Activated T-helper 1 cell treated with anti-CD3 and anti-CD28 coated beads, Interleukin-12 subunit alpha, Interleukin-12 subunit beta, Interleukin-2, Interleukin-4 antibody, amounts not matched to agents 30 ng/mL and 10 ng/mL and 1 ng/mL, durations not matched to agents 14 hours and 24 hours and 36 hours (primary cell): ENCODE results near the gene PCAT7. TPM values are rescaled to one million over a fixed set of nuclear protein-coding genes. Genes with fewer than 3 reads are reported as not detected.
"Not testable (repeated sequence)": the region's sequence is repeated elsewhere in the genome, so short reads cannot be mapped to it uniquely, and the experiment has no call there.

Experiments
- DNase-seq: peaks from one replicate; pipeline ENCODE4 v3.0.0; 2021; ENCODE audit warnings: low spot score
- H3K27ac Mint-ChIP-seq: one replicate; pipeline ENCODE4 v1.8.0; 2021; ENCODE audit warnings: mild to moderate bottlenecking, mixed read lengths
- H3K27me3 Mint-ChIP-seq: one replicate; pipeline ENCODE4 v1.8.0; 2022; ENCODE audit warnings: mild to moderate bottlenecking, moderate library complexity, mixed read lengths; ENCODE audit not compliant: insufficient read depth
- H3K36me3 Mint-ChIP-seq: one replicate; pipeline ENCODE4 v1.8.0; 2021; ENCODE audit warnings: low read depth, mixed read lengths
- H3K4me1 Mint-ChIP-seq: one replicate; pipeline ENCODE4 v1.8.0; 2021; ENCODE audit warnings: low read depth, mixed read lengths
- H3K4me3 Mint-ChIP-seq: one replicate; pipeline ENCODE4 v1.8.0; 2021; ENCODE audit warnings: mild to moderate bottlenecking, moderate library complexity, mixed read lengths
- H3K9me3 Mint-ChIP-seq: one replicate; pipeline ENCODE4 v1.8.0; 2021; ENCODE audit warnings: mixed read lengths
- intact Hi-C: fragments of 100-400 bp; cut with micrococcal nuclease; formaldehyde crosslinking; loops from one replicate; pipeline ENCODE4 v1.15.1; 2024
- total RNA-seq: library from RNA; stranded (reverse); gene quantifications from 2 replicates; pipeline ENCODE4 v1.2.3, GENCODE V29; 2022

The PCAT7 gene
- total RNA-seq, 1 donor from 2014 or later: not detected

- H3K4me3 Mint-ChIP-seq: no peak overlapping the region
- no peaks in the 10 kb centered on the region for H3K9me3 Mint-ChIP-seq
- intact Hi-C loops: no loop called here
- H3K27ac Mint-ChIP-seq: no peak overlapping the region
- no peak for DNase-seq
- peaks cover 16% of the 10 kb centered on the region for H3K27me3 Mint-ChIP-seq
- no peaks in the 10 kb centered on the region for H3K4me1 Mint-ChIP-seq
- H3K36me3 Mint-ChIP-seq: no peaks in the 10 kb centered on the region
These were observed 13.5 kb downstream of the PCAT7 start for GRCh38 chr9:94568250-94568889.

- H3K4me1 Mint-ChIP-seq: no peaks in the 10 kb centered on the region
- no peak overlapping the region for H3K27ac Mint-ChIP-seq
- no peak for DNase-seq
- intact Hi-C loops: no loop called here
- H3K9me3 Mint-ChIP-seq: no peaks in the 10 kb centered on the region
- no peak overlapping the region for H3K4me3 Mint-ChIP-seq
- H3K27me3 Mint-ChIP-seq: peaks cover 24% of the 10 kb centered on the region
- H3K36me3 Mint-ChIP-seq: no peaks in the 10 kb centered on the region
These were observed 14.3 kb downstream of the PCAT7 start for GRCh38 chr9:94568972-94569712.

- intact Hi-C loops: no loop called here
- Mint-ChIP-seq H3K4me3 (no peak overlapping the region), H3K36me3 (no peaks in the 10 kb centered on the region), H3K27me3 (peaks cover 24% of the 10 kb centered on the region), H3K27ac (no peak overlapping the region), H3K4me1 (no peaks in the 10 kb centered on the region), H3K9me3 (no peaks in the 10 kb centered on the region)
- no peak for DNase-seq
These were observed 21.2 kb downstream of the PCAT7 start for GRCh38 chr9:94576131-94576530.

GRCh38 chr9:94577036-94577435, 22.2 kb downstream of the PCAT7 start:
- Mint-ChIP-seq H3K27ac (no peak overlapping the region), H3K36me3 (no peaks in the 10 kb centered on the region), H3K27me3 (peaks cover 19% of the 10 kb centered on the region), H3K9me3 (no peaks in the 10 kb centered on the region), H3K4me3 (no peak overlapping the region), H3K4me1 (no peaks in the 10 kb centered on the region)
- intact Hi-C loops: no loop called here
- DNase-seq: no peak

GRCh38 chr9:94577571-94577970, 22.7 kb downstream of the PCAT7 start:
- intact Hi-C loops: no loop called here
- no peaks in the 10 kb centered on the region for H3K9me3 Mint-ChIP-seq
- no peak overlapping the region for H3K4me3 Mint-ChIP-seq
- no peak overlapping the region for H3K27ac Mint-ChIP-seq
- no peaks in the 10 kb centered on the region for H3K4me1 Mint-ChIP-seq
- peaks cover 14% of the 10 kb centered on the region for H3K27me3 Mint-ChIP-seq
- H3K36me3 Mint-ChIP-seq: no peaks in the 10 kb centered on the region
- no peak for DNase-seq

GRCh38 chr9:94581728-94582127, 26.8 kb downstream of the PCAT7 start:
- Mint-ChIP-seq H3K9me3 (no peaks in the 10 kb centered on the region), H3K36me3 (no peaks in the 10 kb centered on the region), H3K4me1 (peaks cover 14% of the 10 kb centered on the region), H3K27ac (no peak overlapping the region), H3K27me3 (no peaks in the 10 kb centered on the region), H3K4me3 (no peak overlapping the region)
- DNase-seq: no peak
- intact Hi-C loops: no loop called here

GRCh38 chr9:94584555-94584954, 29.7 kb downstream of the PCAT7 start:
- no peaks in the 10 kb centered on the region for H3K9me3 Mint-ChIP-seq
- no peaks in the 10 kb centered on the region for H3K27me3 Mint-ChIP-seq
- intact Hi-C loops: no loop called here
- no peaks in the 10 kb centered on the region for H3K36me3 Mint-ChIP-seq
- H3K4me3 Mint-ChIP-seq: no peak overlapping the region
- no peak for DNase-seq
- H3K27ac Mint-ChIP-seq: no peak overlapping the region
- peaks cover 14% of the 10 kb centered on the region for H3K4me1 Mint-ChIP-seq

- DNase-seq: no peak
- Mint-ChIP-seq H3K9me3 (no peaks in the 10 kb centered on the region), H3K27me3 (peaks cover 3% of the 10 kb centered on the region), H3K4me1 (peaks cover 14% of the 10 kb centered on the region), H3K4me3 (no peak overlapping the region), H3K36me3 (no peaks in the 10 kb centered on the region), H3K27ac (no peak overlapping the region)
- intact Hi-C loops: no loop called here
These were observed 31.4 kb downstream of the PCAT7 start for GRCh38 chr9:94586316-94586715.

- no peak overlapping the region for H3K27ac Mint-ChIP-seq
These were observed 31.9 kb downstream of the PCAT7 start for GRCh38 chr9:94586814-94587213.

GRCh38 chr9:94588681-94589080, 33.8 kb downstream of the PCAT7 start:
- Mint-ChIP-seq H3K36me3 (no peaks in the 10 kb centered on the region), H3K27me3 (peaks cover 6% of the 10 kb centered on the region), H3K4me3 (no peak overlapping the region), H3K9me3 (no peaks in the 10 kb centered on the region), H3K4me1 (peaks cover 14% of the 10 kb centered on the region), H3K27ac (no peak overlapping the region)
- no peak for DNase-seq
- intact Hi-C loops: no loop called here

More at GRCh38 chr9:94586814-94587213, 31.9 kb downstream of the PCAT7 start:
- Mint-ChIP-seq H3K4me3 (no peak overlapping the region), H3K9me3 (no peaks in the 10 kb centered on the region), H3K4me1 (peaks cover 14% of the 10 kb centered on the region), H3K36me3 (no peaks in the 10 kb centered on the region), H3K27me3 (peaks cover 3% of the 10 kb centered on the region)
- no peak for DNase-seq
- intact Hi-C loops: no loop called here

GRCh38 chr9:94591046-94591545, 36.2 kb downstream of the PCAT7 start:
- H3K27ac Mint-ChIP-seq, H3K36me3 Mint-ChIP-seq, DNase-seq, intact Hi-C loops, H3K9me3 Mint-ChIP-seq, H3K27me3 Mint-ChIP-seq, H3K4me1 Mint-ChIP-seq, H3K4me3 Mint-ChIP-seq: not testable (repeated sequence)

- Mint-ChIP-seq H3K27me3 (peaks cover 6% of the 10 kb centered on the region), H3K36me3 (no peaks in the 10 kb centered on the region), H3K27ac (no peak overlapping the region), H3K4me3 (no peak overlapping the region), H3K9me3 (no peaks in the 10 kb centered on the region), H3K4me1 (no peaks in the 10 kb centered on the region)
- no peak for DNase-seq
- intact Hi-C loops: no loop called here
These were observed 37.0 kb downstream of the PCAT7 start for GRCh38 chr9:94591876-94592275.

GRCh38 chr9:94592683-94593082, 37.8 kb downstream of the PCAT7 start:
- H3K4me3 Mint-ChIP-seq, H3K36me3 Mint-ChIP-seq, DNase-seq, H3K27ac Mint-ChIP-seq, intact Hi-C loops, H3K9me3 Mint-ChIP-seq, H3K27me3 Mint-ChIP-seq, H3K4me1 Mint-ChIP-seq: not testable (repeated sequence)
